GM04503 (cell line): ENCODE data around the gene TBC1D14.
"Not testable (repeated sequence)": the region's sequence is repeated elsewhere in the genome, so short reads cannot be mapped to it uniquely, and the experiment has no call there.

ENCODE experiments used
- DNase-seq: peaks from one replicate; pipeline ENCODE4 v3.0.0-alpha.2; 2012; ENCODE audit warnings: low read depth

The TBC1D14 gene

DNA sequence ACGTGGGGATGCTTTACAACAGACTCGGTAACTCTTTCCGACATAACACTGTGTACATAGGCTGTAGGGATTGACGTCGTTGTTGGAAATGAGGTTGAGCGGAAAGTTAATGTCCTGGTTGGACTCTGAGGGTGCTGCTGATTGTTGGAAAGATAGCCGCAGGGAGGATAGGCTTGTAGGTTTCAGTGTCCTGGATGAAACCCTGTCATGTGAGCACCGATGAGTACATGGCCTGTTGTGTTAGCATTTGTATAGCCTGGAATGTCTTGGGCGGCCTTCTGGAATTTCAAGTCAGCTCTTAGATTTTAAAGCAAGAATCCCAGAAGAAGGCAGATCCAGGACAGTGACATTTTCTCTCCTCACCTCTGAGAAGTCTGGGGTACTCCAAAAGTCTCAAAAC is 63.3 kb downstream of the TBC1D14 start:
- no peak for DNase-seq

DNA sequence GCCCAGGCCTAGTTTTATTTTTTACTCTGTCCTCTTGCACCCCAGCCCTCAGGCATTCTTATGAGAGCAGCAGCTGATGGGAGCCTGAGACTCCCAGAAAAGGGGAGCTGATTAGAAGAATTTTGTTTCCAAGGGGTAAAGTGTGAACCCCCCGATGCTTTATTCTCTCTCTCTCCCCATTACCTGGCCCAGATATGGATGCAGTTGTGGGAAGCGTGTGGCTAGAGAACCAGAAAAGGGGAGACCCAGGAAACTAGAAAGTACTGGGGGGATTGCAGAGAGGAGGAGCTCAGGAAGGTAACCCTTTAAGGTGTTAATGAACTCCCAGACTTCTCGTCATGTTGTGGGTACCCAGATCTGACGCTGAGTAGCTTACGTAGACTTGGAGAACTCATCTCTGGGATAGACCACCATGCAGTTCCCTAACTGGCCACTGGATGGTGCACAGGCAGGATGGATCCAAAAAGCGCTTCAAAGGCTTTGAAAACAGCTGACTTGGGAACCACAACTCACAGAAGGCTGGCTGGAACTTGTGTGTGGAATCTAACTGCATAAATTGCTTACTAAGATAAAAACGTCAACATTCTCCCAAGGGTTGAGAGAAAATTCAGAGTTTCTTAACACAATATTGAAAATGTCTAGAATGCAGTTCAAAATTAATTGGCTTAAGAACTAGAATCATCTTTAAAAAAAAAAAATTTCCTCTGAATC is 64.7 kb downstream of the TBC1D14 start:
- peak; percentile 61 for DNase-seq

GRCh38 chr4:6977846-6978245 is 68.2 kb downstream of the TBC1D14 start:
- DNase-seq, result not testable (repeated sequence)

DNA sequence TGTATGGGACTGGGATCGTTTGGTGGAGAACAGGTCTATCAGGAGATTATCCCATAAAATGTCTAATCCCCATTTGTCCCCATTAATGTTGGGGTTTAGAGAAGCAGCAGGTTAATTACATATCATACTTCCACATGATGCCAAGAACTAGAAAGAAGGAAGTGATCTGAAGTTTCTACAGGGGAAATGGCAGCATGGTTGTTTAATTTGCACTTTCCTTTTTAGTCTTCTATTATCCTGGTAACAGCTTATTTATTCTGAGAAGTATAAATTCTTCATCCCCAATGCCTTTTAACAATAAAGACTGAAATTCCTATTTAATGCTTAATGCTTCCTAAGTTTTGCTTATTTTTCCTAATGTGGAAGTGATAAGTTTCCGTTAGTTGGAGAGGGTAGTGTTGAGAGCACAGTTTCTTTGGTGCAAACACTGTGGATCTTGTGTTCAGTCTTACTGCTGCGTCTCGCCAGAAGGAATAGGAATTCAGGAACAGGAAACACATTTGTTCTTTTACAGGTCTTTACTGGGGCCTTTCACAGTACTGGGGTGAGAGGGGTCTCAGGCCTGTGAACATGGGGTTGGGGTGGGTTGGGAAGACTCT is 74.0 kb downstream of the TBC1D14 start:
- DNase-seq, result no peak

GRCh38 chr4:6984612-6985425 is 75.2 kb downstream of the TBC1D14 start:
- DNase-seq, result no peak

- peak; percentile 49 for DNase-seq
Measured at GRCh38 chr4:6986072-6986780, 76.6 kb downstream of the TBC1D14 start.

- peak; percentile 44 for DNase-seq
Measured at GRCh38 chr4:6986781-6987587, 77.4 kb downstream of the TBC1D14 start.

DNA sequence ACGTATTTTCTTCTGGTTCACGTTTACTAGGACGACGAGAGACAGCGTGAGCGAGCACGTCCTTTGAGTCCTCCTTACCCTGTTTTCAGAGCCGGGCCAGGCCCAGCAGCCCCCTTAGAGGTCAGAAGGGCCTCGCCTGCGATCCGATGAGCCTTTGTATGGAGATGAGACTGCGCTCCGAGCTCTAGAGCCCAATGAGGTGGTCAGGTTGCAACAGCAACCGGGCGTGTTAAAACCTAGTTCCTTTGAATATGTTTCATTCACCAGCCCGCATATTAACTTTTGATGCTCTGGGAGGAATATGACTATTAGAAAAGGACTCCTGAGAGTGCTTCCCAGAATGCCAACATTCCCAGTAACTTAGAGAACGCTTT is 77.9 kb downstream of the TBC1D14 start:
- DNase-seq, result peak; percentile 4

DNA sequence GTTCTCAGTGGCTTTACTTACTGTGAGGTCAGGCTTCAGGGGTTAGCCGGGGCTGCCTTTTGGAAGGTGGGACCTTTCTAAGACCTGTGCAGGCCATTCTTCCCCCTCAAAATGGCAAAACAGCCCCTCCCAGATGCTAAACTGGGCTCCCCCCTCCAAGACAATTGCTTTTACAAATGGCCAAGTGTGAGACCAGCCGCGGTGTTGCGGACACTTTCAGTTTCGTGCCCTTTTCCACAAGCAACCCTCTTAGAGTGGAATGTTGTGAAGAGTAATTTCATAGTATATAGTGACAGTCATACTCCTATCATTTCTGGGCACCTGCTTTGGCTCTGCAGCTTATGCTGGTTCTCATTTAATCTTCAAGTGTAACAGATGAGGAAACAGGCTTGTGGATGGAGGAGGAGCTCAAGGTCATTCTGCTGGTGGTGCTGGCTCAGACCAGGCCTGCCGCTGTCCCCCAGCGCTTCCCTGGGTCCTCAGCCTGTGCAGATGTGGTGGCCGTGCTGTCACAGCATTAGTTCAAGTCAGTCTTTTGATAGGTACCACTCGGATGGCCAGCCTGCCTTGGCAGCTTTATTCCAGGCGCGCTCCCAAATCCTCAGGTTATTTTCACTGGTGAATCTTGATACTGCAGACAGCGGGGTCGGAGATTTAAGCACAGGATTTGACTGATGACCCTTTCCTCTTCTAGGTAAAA is 78.5 kb downstream of the TBC1D14 start:
- DNase-seq, result no peak

DNA sequence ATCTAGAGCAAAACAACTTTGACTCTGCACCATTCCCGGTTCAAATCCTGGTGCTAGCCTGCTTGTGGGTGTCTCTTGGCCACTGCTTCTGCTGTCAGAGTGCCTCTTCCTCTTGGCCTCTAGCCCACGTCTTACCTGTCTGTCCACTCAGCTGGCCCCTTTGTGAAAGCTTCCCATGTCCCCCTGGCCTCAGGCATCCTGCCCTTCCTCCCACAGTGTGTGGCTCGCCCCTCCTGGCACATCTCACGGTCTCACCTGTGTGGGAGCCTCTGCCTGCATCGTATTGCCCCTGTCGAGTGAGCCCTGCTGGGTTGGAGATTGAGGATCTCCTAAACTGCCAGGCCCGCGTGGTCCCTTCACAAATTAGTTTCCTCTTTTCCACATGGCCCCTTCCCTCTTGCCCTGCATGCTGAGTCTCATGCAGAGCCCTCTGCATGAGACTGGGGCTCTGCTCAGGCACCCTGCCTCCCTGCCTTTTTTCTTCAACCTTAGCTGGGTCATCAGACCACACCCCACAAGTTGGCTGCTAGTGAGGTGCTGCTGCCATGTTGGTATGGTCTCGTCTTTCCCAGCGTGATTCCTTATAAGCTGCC is 79.8 kb downstream of the TBC1D14 start:
- DNase-seq, result no peak

GRCh38 chr4:6990661-6991060 is 81.0 kb downstream of the TBC1D14 start:
- DNase-seq, result no peak

DNA sequence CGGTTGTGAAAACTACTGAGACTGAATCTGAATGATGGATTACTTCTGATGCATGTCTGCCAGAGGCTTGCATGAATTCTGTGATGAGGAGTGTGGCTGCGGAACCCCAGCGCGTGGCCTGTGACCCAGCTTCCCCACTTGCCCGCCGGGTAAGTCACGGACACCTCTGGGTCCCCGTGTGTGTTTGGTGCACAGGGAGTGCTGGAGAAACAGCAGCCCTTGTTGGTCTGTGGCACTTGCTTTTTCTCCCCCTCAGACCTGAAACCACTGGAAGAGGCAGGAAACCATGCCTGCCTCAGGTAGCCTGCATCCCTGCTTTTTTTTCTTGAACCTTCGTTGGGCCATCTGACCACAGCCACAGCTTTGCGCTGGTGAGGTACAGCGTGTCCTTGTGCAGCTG is 81.6 kb downstream of the TBC1D14 start:
- no peak for DNase-seq

GRCh38 chr4:6991771-6992557 is 82.3 kb downstream of the TBC1D14 start:
- DNase-seq, result peak; percentile 57

GRCh38 chr4:6992728-6993677 is 83.4 kb downstream of the TBC1D14 start:
- no peak for DNase-seq

GRCh38 chr4:6996481-6996880 is 86.9 kb downstream of the TBC1D14 start:
- DNase-seq, result no peak

GRCh38 chr4:6999172-7000086 is 89.8 kb downstream of the TBC1D14 start:
- no peak for DNase-seq

- no peak for DNase-seq
Measured at GRCh38 chr4:7000421-7001176, 91.0 kb downstream of the TBC1D14 start.
